ENCODE data around the gene ASNS. TPM values are rescaled to one million over a fixed set of nuclear protein-coding genes. Genes with fewer than 3 reads are reported as not detected.
A peak's percentile ranks its signal among the peaks of the same experiment; 100 is the strongest.
"Not testable (repeated sequence)": the region's sequence is repeated elsewhere in the genome, so short reads cannot be mapped to it uniquely, and the experiment has no call there.

ASNS gene
- total RNA-seq, 3 donors from 2014 or later = 100 to 142 (median 120) TPM

- no peaks in the 10 kb centered on the region for H3K9me3 Mint-ChIP-seq
- no peak overlapping the region for H3K4me3 Mint-ChIP-seq
- H3K36me3 Mint-ChIP-seq (ENCODE audit: insufficient read depth) = peaks cover 68% of the 10 kb centered on the region
Observed at GRCh38 chr7:97857544-97857943, 14.7 kb downstream of the ASNS start.

GRCh38 chr7:97851683-97852082 lies 20.5 kb downstream of the ASNS start:
- Mint-ChIP-seq H3K9me3 (no peaks in the 10 kb centered on the region), H3K4me3 (no peak overlapping the region), H3K4me1 (ENCODE audit: low read depth) (no peaks in the 10 kb centered on the region), H3K27me3 (ENCODE audit: low read depth) (no peaks in the 10 kb centered on the region), H3K36me3 (ENCODE audit: insufficient read depth) (peaks cover 42% of the 10 kb centered on the region)
- DNase-seq (no peak), ATAC-seq (no peak)

More at GRCh38 chr7:97857544-97857943, 14.7 kb downstream of the ASNS start:
- Mint-ChIP-seq H3K4me1 (ENCODE audit: low read depth) (no peaks in the 10 kb centered on the region), H3K27me3 (ENCODE audit: low read depth) (no peaks in the 10 kb centered on the region)
- ATAC-seq = no peak
- DNase-seq = no peak

GRCh38 chr7:97850262-97851031 lies 21.8 kb downstream of the ASNS start:
- H3K27me3 Mint-ChIP-seq (ENCODE audit: low read depth); DNase-seq; H3K9me3 Mint-ChIP-seq; ATAC-seq; H3K4me1 Mint-ChIP-seq (ENCODE audit: low read depth); H3K4me3 Mint-ChIP-seq: not testable (repeated sequence)
- H3K36me3 Mint-ChIP-seq (ENCODE audit: insufficient read depth) = peaks cover 35% of the 10 kb centered on the region

GRCh38 chr7:97847791-97848190 lies 24.4 kb downstream of the ASNS start:
- Mint-ChIP-seq H3K4me3 (no peak overlapping the region), H3K36me3 (ENCODE audit: insufficient read depth) (peaks cover 17% of the 10 kb centered on the region), H3K4me1 (ENCODE audit: low read depth) (no peaks in the 10 kb centered on the region), H3K9me3 (no peaks in the 10 kb centered on the region), H3K27me3 (ENCODE audit: low read depth) (no peaks in the 10 kb centered on the region)
- ATAC-seq (no peak), DNase-seq (no peak)

GRCh38 chr7:97846945-97847344 lies 25.3 kb downstream of the ASNS start:
- Mint-ChIP-seq H3K36me3 (ENCODE audit: insufficient read depth) (peaks cover 10% of the 10 kb centered on the region), H3K27me3 (ENCODE audit: low read depth) (no peaks in the 10 kb centered on the region), H3K4me3 (no peak overlapping the region), H3K4me1 (ENCODE audit: low read depth) (no peaks in the 10 kb centered on the region), H3K9me3 (no peaks in the 10 kb centered on the region)
- ATAC-seq = no peak
- DNase-seq = no peak

GRCh38 chr7:97845622-97846203 lies 26.5 kb downstream of the ASNS start:
- Mint-ChIP-seq H3K9me3 (no peaks in the 10 kb centered on the region), H3K4me3 (no peak overlapping the region), H3K27me3 (ENCODE audit: low read depth) (no peaks in the 10 kb centered on the region), H3K36me3 (ENCODE audit: insufficient read depth) (peaks cover 4% of the 10 kb centered on the region), H3K4me1 (ENCODE audit: low read depth) (no peaks in the 10 kb centered on the region)
- no peak for DNase-seq
- no peak for ATAC-seq

- no peaks in the 10 kb centered on the region for H3K9me3 Mint-ChIP-seq
Observed at GRCh38 chr7:97844036-97844435, 28.2 kb downstream of the ASNS start.

GRCh38 chr7:97842772-97843345 lies 29.3 kb downstream of the ASNS start:
- Mint-ChIP-seq H3K4me3 (no peak overlapping the region), H3K4me1 (ENCODE audit: low read depth) (no peaks in the 10 kb centered on the region), H3K9me3 (no peaks in the 10 kb centered on the region), H3K27me3 (ENCODE audit: low read depth) (peaks cover 9% of the 10 kb centered on the region), H3K36me3 (ENCODE audit: insufficient read depth) (no peaks in the 10 kb centered on the region)
- DNase-seq = no peak
- ATAC-seq = no peak

More at GRCh38 chr7:97844036-97844435, 28.2 kb downstream of the ASNS start:
- ATAC-seq = no peak
- DNase-seq = no peak
- no peak overlapping the region for H3K4me3 Mint-ChIP-seq
- no peaks in the 10 kb centered on the region for H3K36me3 Mint-ChIP-seq (ENCODE audit: insufficient read depth)
- no peaks in the 10 kb centered on the region for H3K4me1 Mint-ChIP-seq (ENCODE audit: low read depth)
- H3K27me3 Mint-ChIP-seq (ENCODE audit: low read depth) = peaks cover 7% of the 10 kb centered on the region

- DNase-seq (no peak), ATAC-seq (no peak)
- H3K4me3 Mint-ChIP-seq = no peak overlapping the region
- no peaks in the 10 kb centered on the region for H3K9me3 Mint-ChIP-seq
- H3K36me3 Mint-ChIP-seq (ENCODE audit: insufficient read depth) = no peaks in the 10 kb centered on the region
- H3K27me3 Mint-ChIP-seq (ENCODE audit: low read depth) = peaks cover 11% of the 10 kb centered on the region
- H3K4me1 Mint-ChIP-seq (ENCODE audit: low read depth) = no peaks in the 10 kb centered on the region
Observed at GRCh38 chr7:97842006-97842405, 30.2 kb downstream of the ASNS start.

- H3K9me3 Mint-ChIP-seq = no peaks in the 10 kb centered on the region
Observed at GRCh38 chr7:97835296-97836138, 36.7 kb downstream of the ASNS start.

GRCh38 chr7:97819161-97819560 lies 53.0 kb downstream of the ASNS start:
- Mint-ChIP-seq H3K4me3 (no peak overlapping the region), H3K27me3 (ENCODE audit: low read depth) (no peaks in the 10 kb centered on the region), H3K9me3 (no peaks in the 10 kb centered on the region), H3K4me1 (ENCODE audit: low read depth) (no peaks in the 10 kb centered on the region), H3K36me3 (ENCODE audit: insufficient read depth) (no peaks in the 10 kb centered on the region)
- no peak for ATAC-seq
- DNase-seq = no peak

More at GRCh38 chr7:97835296-97836138, 36.7 kb downstream of the ASNS start:
- peak; percentile 70 to 73 for ATAC-seq
- H3K4me1 Mint-ChIP-seq (ENCODE audit: low read depth) = no peaks in the 10 kb centered on the region
- peaks cover 27% of the 10 kb centered on the region for H3K27me3 Mint-ChIP-seq (ENCODE audit: low read depth)
- DNase-seq = peak; percentile 46
- H3K36me3 Mint-ChIP-seq (ENCODE audit: insufficient read depth) = no peaks in the 10 kb centered on the region
- no peak overlapping the region for H3K4me3 Mint-ChIP-seq

GRCh38 chr7:97818066-97818663 lies 54.0 kb downstream of the ASNS start:
- H3K36me3 Mint-ChIP-seq (ENCODE audit: insufficient read depth) = no peaks in the 10 kb centered on the region
- DNase-seq (no peak), ATAC-seq (no peak)
- H3K27me3 Mint-ChIP-seq (ENCODE audit: low read depth) = peaks cover 1% of the 10 kb centered on the region
- H3K4me1 Mint-ChIP-seq (ENCODE audit: low read depth) = no peaks in the 10 kb centered on the region
- no peak overlapping the region for H3K4me3 Mint-ChIP-seq
- no peaks in the 10 kb centered on the region for H3K9me3 Mint-ChIP-seq

All from activated T-cell treated with anti-CD3 and anti-CD28 coated beads, Interleukin-2, amount 50 U/mL, for 4 hours (primary cell).